ENCODE data around the gene CHD6. TPM values are rescaled to one million over a fixed set of nuclear protein-coding genes. Genes with fewer than 3 reads are reported as not detected.

Gene CHD6
- total and polyA plus RNA-seq, 2 experiments from 2014 or later: 41.0 to 158 TPM

DNA sequence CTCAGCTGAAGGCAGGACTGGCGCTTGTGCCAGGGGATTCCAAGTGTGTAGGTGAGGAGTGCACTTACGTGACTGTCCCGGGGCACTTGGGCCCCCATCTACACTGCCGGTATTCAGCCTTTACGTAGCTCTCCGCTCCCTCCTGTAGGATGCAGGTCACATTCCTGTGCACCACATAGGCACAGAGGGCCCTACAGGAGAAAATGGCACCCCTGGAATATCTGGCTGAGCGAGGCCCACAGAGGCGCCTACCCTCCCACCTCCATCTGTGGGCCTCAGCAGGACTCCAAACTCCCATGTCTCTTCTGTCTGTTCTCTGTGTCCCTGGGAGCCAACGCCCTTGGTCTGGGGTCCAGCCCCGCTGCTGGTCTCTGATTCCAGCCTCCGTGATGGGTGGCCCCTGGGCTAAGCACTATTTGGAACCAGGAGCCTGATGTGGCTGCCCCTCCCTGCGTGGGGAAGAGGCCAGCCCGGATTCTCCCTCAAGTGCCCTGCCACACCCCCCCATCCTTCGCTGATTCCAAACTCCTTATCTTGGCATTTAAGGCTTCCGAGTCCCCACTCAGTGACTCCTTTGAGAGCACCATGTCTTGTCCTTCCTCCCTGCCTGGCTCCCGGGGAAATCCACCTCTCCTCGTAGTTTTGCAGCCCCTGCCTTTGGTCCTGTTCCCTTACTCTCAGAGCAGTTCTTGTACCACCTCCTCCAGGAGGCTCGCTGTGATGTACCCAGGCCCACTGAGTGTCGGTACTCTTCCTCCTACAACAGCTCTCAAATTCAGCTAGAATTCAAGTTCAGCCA lies 253.0 kb downstream of the CHD6 start (continued):
- no peak for TF ChIP-seq ZNF462 (CRISPR knock-in tag; IDR thresholded peaks at IDR 0.05)

DNA sequence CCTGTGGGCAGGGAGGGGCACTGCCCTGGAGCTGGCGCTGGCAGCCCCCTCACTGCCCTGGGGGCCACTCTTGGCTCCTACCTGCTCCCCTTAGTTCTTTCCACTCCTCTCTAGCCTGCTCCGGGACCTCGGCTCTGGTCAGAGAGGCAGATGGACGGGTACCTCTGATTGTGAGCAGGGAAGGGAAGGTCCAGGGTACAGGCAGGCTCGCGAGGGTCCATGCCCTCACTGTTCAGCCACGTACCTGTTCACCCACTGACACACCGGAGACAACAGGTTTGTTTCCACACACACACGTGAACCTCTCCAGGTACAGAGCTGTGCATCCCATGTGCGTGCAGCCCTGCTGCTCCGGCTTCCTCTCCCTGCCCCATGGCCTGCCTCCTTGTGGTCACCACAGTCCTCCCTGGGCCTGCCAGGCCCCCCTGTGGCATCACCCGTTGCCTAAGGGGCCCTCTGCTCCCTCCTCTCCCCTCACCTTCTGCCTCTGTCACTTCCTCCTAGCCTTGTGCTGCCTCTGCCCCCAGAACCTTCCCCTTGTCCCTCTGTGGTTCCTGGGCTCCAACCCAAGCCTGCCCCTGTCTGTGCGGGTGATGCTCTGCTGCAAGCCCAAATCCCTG lies 253.8 kb downstream of the CHD6 start:
- H3K4me1 Mint-ChIP-seq: peaks cover 11% of the 10 kb centered on the region
- no peaks in the 10 kb centered on the region; the same call in 2 of the 3 replicates for H3K36me3 Mint-ChIP-seq (ENCODE audit: low read depth)

More for the DNA sequence above, 253.8 kb downstream of the CHD6 start:
- TF ChIP-seq EZH2 (IDR thresholded peaks at IDR 0.05; ENCODE audit: low read depth, unreplicated experiment) (no peak), ZNF114 (CRISPR knock-in tag; IDR thresholded peaks at IDR 0.05) (no peak), ETS1 (IDR thresholded peaks at IDR 0.05) (no peak), EZH2phosphoT487 (IDR thresholded peaks at IDR 0.05; ENCODE audit: unreplicated experiment) (no peak), POLR2AphosphoS5 (IDR thresholded peaks at IDR 0.05; ENCODE audit: low read depth) (no peak), CREB1 (CRISPR knock-in tag; IDR thresholded peaks at IDR 0.05; ENCODE audit: low read depth) (no peak), CTCF (conservative IDR thresholded peaks at IDR 0.05; ENCODE audit: low read depth in 2 of 2) (0 out of 4 replicates have a peak, but pooled peaks of 1 of the 2 experiments have one; percentile 8)
- Histone ChIP-seq H3K27ac (ENCODE audit: low read depth) (no peak overlapping the region), H3K4me3 (no peak overlapping the region), H3K36me3 (ENCODE audit: insufficient read depth) (no peaks in the 10 kb centered on the region), H2AFZ (no peak overlapping the region), H3K4me1 (ENCODE audit: insufficient read depth) (peaks cover 5% of the 10 kb centered on the region; the same call in 1 of the 2 replicates), H4K20me1 (replicated peaks; ENCODE audit: insufficient read depth) (no peaks in the 10 kb centered on the region), H3K4me2 (no peak overlapping the region), H3K79me2 (replicated peaks; ENCODE audit: insufficient read depth) (no peaks in the 10 kb centered on the region), H3K9me2 (ENCODE audit: insufficient read depth) (no peaks in the 10 kb centered on the region), H3F3A (replicated peaks; ENCODE audit: low read depth) (peaks cover 7% of the 10 kb centered on the region; the same call in 1 of the 2 replicates), H3K27me3 (ENCODE audit: insufficient read depth) (peaks cover 48% of the 10 kb centered on the region)
- Mint-ChIP-seq H3K9me3 (no peaks in the 10 kb centered on the region), H3K4me3 (no peak overlapping the region), H3K27me3 (ENCODE audit: insufficient read depth, low read depth, poor library complexity) (peaks cover 34% of the 10 kb centered on the region), H3K27ac (no peak overlapping the region)
- DNase-seq (ENCODE audit: low spot score) (no peak), ATAC-seq (no peak)
